GM12878 (cell line): Measurements from ENCODE around the gene UNC45A. TPM values are rescaled to one million over a fixed set of nuclear protein-coding genes. Genes with fewer than 3 reads are reported as not detected.

Experiments
- BCL11A ChIP-seq: IDR thresholded peaks from 2 replicates; pipeline ENCODE4 v1.6.1; 2011; ENCODE audit warnings: low read depth, low read length
- CEBPB ChIP-seq, 2 experiments: fragments of 150-350 bp in 1 of 2; IDR thresholded peaks; 2 replicates each; pipeline ENCODE4 v1.6.1; 2012 to 2014; ENCODE audit warnings: low read depth in 2 of 2, low read length in 2 of 2, borderline replicate concordance in 1 of 2, inconsistent platforms in 1 of 2
- CHD1 ChIP-seq: IDR thresholded peaks from 2 replicates; pipeline ENCODE4 v1.6.1; 2012; ENCODE audit warnings: low read depth, low read length, improper control_type of control experiment
- CHD2 ChIP-seq: IDR thresholded peaks from 2 replicates; pipeline ENCODE4 v1.6.1; 2011; ENCODE audit warnings: low read depth, low read length, improper control_type of control experiment, borderline replicate concordance
- CUX1 ChIP-seq: IDR thresholded peaks from 2 replicates; pipeline ENCODE4 v1.6.1; 2012; ENCODE audit warnings: improper control_type of control experiment, low read depth, low read length; ENCODE audit not compliant: insufficient replicate concordance
- FOS ChIP-seq: IDR thresholded peaks from 3 replicates; pipeline ENCODE4 v1.6.1; 2011; ENCODE audit warnings: borderline replicate concordance; ENCODE audit not compliant: insufficient read length; ENCODE audit errors: extremely low read depth
- IRF4 ChIP-seq: IDR thresholded peaks from 2 replicates; pipeline ENCODE4 v1.6.1; 2011; ENCODE audit warnings: low read depth, low read length
- KLF5 ChIP-seq: fragments of 450-650 bp; IDR thresholded peaks from 2 replicates; pipeline ENCODE4 v1.6.1; 2014; ENCODE audit warnings: mild to moderate bottlenecking; ENCODE audit not compliant: partially characterized antibody
- LARP7 ChIP-seq: fragments of 450-650 bp; IDR thresholded peaks from 2 replicates; pipeline ENCODE4 v1.6.1; 2017; ENCODE audit warnings: mild to moderate bottlenecking
- MLLT1 ChIP-seq: fragments of 450-650 bp; IDR thresholded peaks from 2 replicates; pipeline ENCODE4 v1.6.1; 2016; ENCODE audit warnings: mild to moderate bottlenecking
- NFXL1 ChIP-seq: fragments of 450-650 bp; IDR thresholded peaks from 2 replicates; pipeline ENCODE4 v1.6.1; 2017; ENCODE audit warnings: antibody characterized with exemption, mild to moderate bottlenecking, borderline replicate concordance
- PBX3 ChIP-seq: IDR thresholded peaks from 2 replicates; pipeline ENCODE4 v1.6.1; 2011; ENCODE audit warnings: mild to moderate bottlenecking, low read depth, low read length, moderate library complexity; ENCODE audit not compliant: insufficient replicate concordance
- RAD51 ChIP-seq: fragments of 450-650 bp; IDR thresholded peaks from 2 replicates; pipeline ENCODE4 v1.6.1; 2016; ENCODE audit warnings: moderate library complexity, mild to moderate bottlenecking, inconsistent platforms
- SRF ChIP-seq, 2 experiments: IDR thresholded peaks; 2 replicates each; pipeline ENCODE4 v1.6.1; 2011; ENCODE audit warnings: low read depth in 2 of 2, low read length in 2 of 2, mild to moderate bottlenecking in 1 of 2, moderate library complexity in 1 of 2
- TCF3 ChIP-seq: IDR thresholded peaks from 2 replicates; pipeline ENCODE4 v1.6.1; 2012; ENCODE audit warnings: low read depth, mild to moderate bottlenecking, low read length, borderline replicate concordance; ENCODE audit not compliant: insufficient read depth
- ZBTB11 ChIP-seq: fragments of 450-650 bp; formaldehyde crosslinking; IDR thresholded peaks from 2 replicates; pipeline ENCODE4 v1.5.0; 2022; ENCODE audit warnings: mild to moderate bottlenecking, missing genetic modification characterization
- ZSCAN29 ChIP-seq: fragments of 450-650 bp; IDR thresholded peaks from 2 replicates; pipeline ENCODE4 v1.6.1; 2017; ENCODE audit warnings: mild to moderate bottlenecking, moderate library complexity
- polyA plus RNA-seq, 11 experiments: library from polyadenylated mRNA; depleted of rRNA in 4 of 11; unstranded in 6 of 11; stranded (reverse) in 5 of 11; fragments of >200 nt; fragmentation: Nextera tagmentation in 4 of 11; fragmentation: Illumina TruSeq in 1 of 11; extraction: Ambion mirVana in 4 of 11; extraction: Trizol in 1 of 11; gene quantifications; 1 replicate in 1 of 11; 2 replicates in 10 of 11; pipeline versions ENCODE4 v1.2.1 to v1.2.3, GENCODE V29; 2011 to 2016; ENCODE audit warnings: inconsistent platforms in 2 of 11, missing spikeins in 2 of 11, low read depth in 1 of 11
- total RNA-seq, 4 experiments: library from RNA; depleted of rRNA in 3 of 4; stranded (reverse); fragments of >200 nt in 3 of 4; fragmentation: Illumina TruSeq in 1 of 4; extraction: Trizol in 1 of 4; gene quantifications; 2 replicates each; pipeline versions ENCODE4 v1.2.1 to v1.2.3, GENCODE V29; 2013 to 2021

UNC45A gene
- total and polyA plus RNA-seq, 10 of the 15 experiments (the other 5 are each of a cell fraction or from before 2014, with no cell fraction given): 10.3 to 57.8 (median 40.5) TPM

- no peak for TF ChIP-seq PBX3
- no peak for TF ChIP-seq CUX1
- TF ChIP-seq FOS: no peak
- TF ChIP-seq TCF3: no peak
- no peak for TF ChIP-seq BCL11A
- TF ChIP-seq RAD51: no peak
- TF ChIP-seq CHD2: no peak
- TF ChIP-seq IRF4: no peak
- TF ChIP-seq NFXL1: no peak
- no peak; the same call in 1 of the 2 replicates for TF ChIP-seq LARP7
- 0 out of 4 replicates have a peak, but pooled peaks of 1 of the 2 experiments have one; percentile 14 for TF ChIP-seq SRF (IDR thresholded peaks at IDR 0.05; ENCODE audit: low read depth in 2 of 2, low read length in 2 of 2)
- TF ChIP-seq KLF5: no peak
- peak; percentile 54; the same call in 1 of the 2 replicates for TF ChIP-seq MLLT1
- no peak for TF ChIP-seq CEBPB (IDR thresholded peaks at IDR 0.05; ENCODE audit: borderline replicate concordance in 1 of 2, low read depth in 2 of 2, low read length in 2 of 2)
- TF ChIP-seq ZBTB11 (CRISPR knock-in tag): no peak
- no peak for TF ChIP-seq ZSCAN29
- no peak for TF ChIP-seq CHD1
Measured at GRCh38 chr15:90934949-90935751, at the start of gene UNC45A (continued).
